M059J (cell line): ENCODE measurements around the gene IQGAP2. TPM values are rescaled to one million over a fixed set of nuclear protein-coding genes. Genes with fewer than 3 reads are reported as not detected.
"Not testable (repeated sequence)": the region's sequence is repeated elsewhere in the genome, so short reads cannot be mapped to it uniquely, and the experiment has no call there.

Experiments
- DNase-seq: peaks from one replicate; pipeline ENCODE4 v3.0.0-alpha.2; 2012; ENCODE audit warnings: low read depth
- total RNA-seq: library from RNA; depleted of rRNA; stranded (reverse); fragments of >200 nt; shearing (Covaris generic); gene quantifications from 2 replicates; pipeline ENCODE4 v1.2.3, GENCODE V29; 2014; rRNA removed

IQGAP2 gene
- total RNA-seq, 1 experiment from 2014 or later = 0.52 TPM

GRCh38 chr5:76737846-76738245 is 334.8 kb downstream of the IQGAP2 start:
- DNase-seq = peak; percentile 44

DNA sequence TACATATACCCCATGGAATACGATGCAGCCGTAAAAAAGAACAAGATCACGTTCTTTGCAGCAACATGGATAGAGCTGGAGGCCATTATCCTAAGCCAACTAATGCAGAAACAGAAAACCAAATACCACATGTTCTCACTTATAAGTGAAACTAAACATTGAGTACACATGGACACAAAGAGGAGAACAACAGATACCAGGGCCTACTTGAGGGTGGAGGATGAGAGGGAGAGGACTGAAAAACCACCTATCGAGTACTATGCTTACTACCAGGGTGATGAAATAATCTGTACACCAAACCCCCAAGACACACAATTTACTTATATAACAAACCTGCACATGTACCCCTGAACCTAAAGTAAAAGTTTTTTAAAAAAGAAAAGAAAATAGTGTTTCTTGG is 338.4 kb downstream of the IQGAP2 start:
- DNase-seq = not testable (repeated sequence)

DNA sequence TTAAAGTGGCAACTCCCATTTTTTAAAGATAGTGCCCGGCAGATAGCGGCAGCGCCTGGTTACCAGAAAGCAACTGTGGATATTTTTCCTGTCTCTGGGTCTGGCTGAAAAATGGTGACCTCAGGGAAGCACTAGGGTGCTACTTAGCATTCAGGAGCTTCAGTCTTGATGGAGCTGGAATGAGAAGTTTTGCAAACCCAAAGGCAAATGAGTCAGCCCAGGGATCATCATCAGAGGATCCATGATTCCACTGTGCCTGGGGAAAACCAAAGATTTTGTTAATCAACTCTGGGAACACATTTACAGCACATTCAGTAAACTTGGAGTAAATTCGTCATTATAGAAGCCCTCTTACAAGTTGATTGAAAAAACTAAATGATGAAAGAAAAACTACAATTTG is 339.5 kb downstream of the IQGAP2 start:
- peak; percentile 78 for DNase-seq

- DNase-seq = no peak
Measured at GRCh38 chr5:76744632-76745031, 341.5 kb downstream of the IQGAP2 start.

- DNase-seq = no peak
Measured at GRCh38 chr5:76745670-76746069, 342.6 kb downstream of the IQGAP2 start.

DNA sequence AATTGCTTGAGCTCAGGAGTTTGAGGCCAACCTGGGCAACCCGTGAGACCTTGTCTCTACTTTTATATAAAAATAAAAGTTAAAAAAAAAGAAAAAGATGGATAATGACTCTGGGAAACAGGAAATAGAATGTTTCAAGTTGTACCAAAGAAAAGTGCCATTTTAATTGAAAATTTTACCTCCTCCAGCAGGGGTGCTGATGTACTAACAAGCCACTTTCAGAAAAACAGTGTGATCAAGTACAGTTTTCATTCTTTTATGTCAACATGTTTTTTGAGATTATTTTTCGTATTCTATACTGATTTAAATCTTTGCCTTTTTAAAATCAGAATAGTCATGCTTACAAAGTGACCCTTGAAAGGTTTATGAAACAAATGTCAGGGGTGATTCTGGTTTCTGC is 343.6 kb downstream of the IQGAP2 start:
- no peak for DNase-seq

GRCh38 chr5:76747706-76748105 is 344.6 kb downstream of the IQGAP2 start:
- no peak for DNase-seq

DNA sequence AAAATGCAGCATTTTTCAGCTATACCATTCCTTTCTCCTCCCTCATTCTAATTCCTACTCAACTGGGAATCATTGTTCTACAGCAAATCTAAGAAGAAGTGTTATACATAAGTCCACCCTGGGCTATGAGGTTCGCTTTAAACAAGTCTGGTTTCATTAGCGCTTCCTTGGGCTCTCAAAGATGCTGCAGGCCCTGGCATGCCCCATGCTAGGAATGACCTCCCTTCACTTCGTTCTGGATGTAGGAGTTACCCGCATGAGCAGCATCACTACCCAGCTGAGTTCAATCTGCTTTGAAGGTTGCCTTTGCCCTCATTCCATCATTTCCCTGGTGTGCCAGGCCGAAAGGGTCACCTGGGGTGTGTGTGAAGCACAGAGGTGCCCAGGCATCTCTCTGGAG is 348.2 kb downstream of the IQGAP2 start:
- DNase-seq = no peak

DNA sequence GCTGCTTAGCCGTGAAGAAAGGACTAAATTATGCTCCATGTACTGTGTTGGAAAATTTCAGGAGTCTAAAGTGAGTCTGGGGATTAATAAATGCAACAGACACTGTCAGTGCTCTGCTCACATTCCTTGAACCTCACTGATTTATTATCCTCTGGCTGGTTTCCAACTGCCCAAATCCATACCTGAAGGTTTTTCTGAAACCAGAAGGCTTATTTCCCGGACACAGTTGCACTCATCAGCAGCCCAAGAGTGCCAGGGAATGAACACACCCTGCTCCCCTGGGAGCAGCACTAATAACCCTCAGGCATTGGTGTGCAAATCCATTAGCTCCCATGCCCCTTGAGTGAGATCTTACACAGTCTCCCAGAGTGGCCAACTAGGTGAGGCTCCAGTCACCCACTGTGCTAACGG is 351.6 kb downstream of the IQGAP2 start:
- DNase-seq = no peak

GRCh38 chr5:76755779-76756637 is 352.9 kb downstream of the IQGAP2 start:
- DNase-seq = no peak

DNA sequence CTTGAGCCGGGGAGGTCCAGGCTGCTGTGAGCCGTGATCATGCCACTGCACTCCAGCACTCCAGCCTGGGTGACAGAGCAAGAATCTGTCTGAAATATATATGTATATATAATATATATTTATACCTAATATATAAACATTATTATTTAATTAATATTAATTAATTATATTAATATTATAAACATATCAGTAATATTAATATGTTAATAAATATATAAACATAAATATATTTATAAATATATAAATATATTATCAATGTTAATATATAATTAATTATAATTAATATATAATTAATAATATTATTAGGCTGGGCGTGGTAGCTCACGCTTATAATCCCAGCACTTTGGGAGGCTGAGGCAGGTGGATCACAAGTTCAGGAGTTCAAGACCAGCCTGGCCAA is 354.0 kb downstream of the IQGAP2 start:
- no peak for DNase-seq

Other genes with a start within 250 kb of the IQGAP2 start
- gene F2RL2, start 220.1 kb downstream of the IQGAP2 start, total RNA-seq = 4.9 and 5.2 TPM in 2 replicates